Calu3 (cell line): ENCODE results near the gene WASF2. TPM values are rescaled to one million over a fixed set of nuclear protein-coding genes. Genes with fewer than 3 reads are reported as not detected.

Experiments
- BruUV-seq: library from RNA; stranded (reverse); fragments of 400-500 nt; replicated peaks from 2 replicates; lab custom pipeline; 2021; lab: Mats Ljungman, UMichigan
- CTCF ChIA-PET: fragments of 300-600 bp; sonication (Branson Sonifier 250); formaldehyde crosslinking; loops from one replicate; lab custom pipeline; 2022; ENCODE audit warnings: antibody characterized with exemption; lab: Charles Lee
- DNase-seq: peaks from one replicate; pipeline ENCODE4 v3.0.0; 2022
- H3K27ac Mint-ChIP-seq: one replicate; pipeline ENCODE4 v1.8.0; 2022; ENCODE audit warnings: mixed read lengths; ENCODE audit not compliant: unreplicated experiment
- H3K27me3 Mint-ChIP-seq: one replicate; pipeline ENCODE4 v1.8.0; 2022; ENCODE audit warnings: mixed read lengths; ENCODE audit not compliant: unreplicated experiment
- H3K36me3 Mint-ChIP-seq: one replicate; pipeline ENCODE4 v1.8.0; 2022; ENCODE audit warnings: mild to moderate bottlenecking, moderate library complexity, mixed read lengths; ENCODE audit not compliant: insufficient read depth, unreplicated experiment
- H3K4me1 Mint-ChIP-seq: one replicate; pipeline ENCODE4 v1.8.0; 2022; ENCODE audit warnings: mild to moderate bottlenecking, low read depth, mixed read lengths; ENCODE audit not compliant: unreplicated experiment
- H3K4me3 Mint-ChIP-seq: one replicate; pipeline ENCODE4 v1.8.0; 2022; ENCODE audit warnings: mild to moderate bottlenecking, low read depth, moderate library complexity, mixed read lengths; ENCODE audit not compliant: unreplicated experiment
- H3K9me3 Mint-ChIP-seq: one replicate; pipeline ENCODE4 v1.8.0; 2022; ENCODE audit warnings: low read depth, mixed read lengths; ENCODE audit not compliant: unreplicated experiment
- intact Hi-C: fragments of 100-400 bp; cut with micrococcal nuclease; formaldehyde crosslinking; loops from one replicate; pipeline ENCODE4 v1.10.0; 2022; ENCODE audit not compliant: unreplicated experiment
- total RNA-seq: library from RNA; stranded (reverse); gene quantifications from 2 replicates; pipeline ENCODE4 v1.2.3, GENCODE V29; 2022
- TF ChIP-seq, protein P1 (sequence below): fragments of 200-600 bp; IDR thresholded peaks from one replicate; pipeline ENCODE4 v1.8.0; 2022; ENCODE audit warnings: antibody characterized with exemption; ENCODE audit not compliant: unreplicated experiment

The WASF2 gene
- total RNA-seq, 1 experiment from 2014 or later = 79.5 TPM

DNA sequence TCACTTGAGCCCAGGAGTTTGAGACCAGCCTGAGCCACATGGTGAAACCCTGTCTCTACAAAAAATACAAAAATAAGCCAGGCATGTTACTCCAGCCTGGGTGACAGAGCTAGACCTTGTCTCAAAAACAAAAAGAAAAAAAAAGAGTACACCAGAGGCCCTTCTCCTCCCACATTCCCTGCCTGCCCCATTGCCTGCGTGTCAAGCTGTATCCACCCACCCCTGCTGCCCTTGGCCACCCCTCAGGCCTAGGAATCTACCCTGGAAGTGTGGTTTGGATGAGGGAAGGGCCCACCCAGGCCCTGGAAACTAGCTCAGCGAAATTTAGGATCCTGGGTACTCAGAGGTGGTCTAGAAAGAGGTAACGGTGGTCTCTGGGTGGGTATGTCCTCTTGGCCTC, 25.7 kb upstream of the WASF2 start:
- H3K4me1 Mint-ChIP-seq = peaks cover 27% of the 10 kb centered on the region
- H3K4me3 Mint-ChIP-seq = no peak overlapping the region
- no TSS peak for BruUV-seq
- CTCF ChIA-PET = no interaction called here
- H3K36me3 Mint-ChIP-seq = no peaks in the 10 kb centered on the region
- intact Hi-C loops = no loop called here
- no peaks in the 10 kb centered on the region for H3K27me3 Mint-ChIP-seq
- H3K9me3 Mint-ChIP-seq = no peaks in the 10 kb centered on the region
- no peak for DNase-seq
- TF ChIP-seq, protein P1, sequence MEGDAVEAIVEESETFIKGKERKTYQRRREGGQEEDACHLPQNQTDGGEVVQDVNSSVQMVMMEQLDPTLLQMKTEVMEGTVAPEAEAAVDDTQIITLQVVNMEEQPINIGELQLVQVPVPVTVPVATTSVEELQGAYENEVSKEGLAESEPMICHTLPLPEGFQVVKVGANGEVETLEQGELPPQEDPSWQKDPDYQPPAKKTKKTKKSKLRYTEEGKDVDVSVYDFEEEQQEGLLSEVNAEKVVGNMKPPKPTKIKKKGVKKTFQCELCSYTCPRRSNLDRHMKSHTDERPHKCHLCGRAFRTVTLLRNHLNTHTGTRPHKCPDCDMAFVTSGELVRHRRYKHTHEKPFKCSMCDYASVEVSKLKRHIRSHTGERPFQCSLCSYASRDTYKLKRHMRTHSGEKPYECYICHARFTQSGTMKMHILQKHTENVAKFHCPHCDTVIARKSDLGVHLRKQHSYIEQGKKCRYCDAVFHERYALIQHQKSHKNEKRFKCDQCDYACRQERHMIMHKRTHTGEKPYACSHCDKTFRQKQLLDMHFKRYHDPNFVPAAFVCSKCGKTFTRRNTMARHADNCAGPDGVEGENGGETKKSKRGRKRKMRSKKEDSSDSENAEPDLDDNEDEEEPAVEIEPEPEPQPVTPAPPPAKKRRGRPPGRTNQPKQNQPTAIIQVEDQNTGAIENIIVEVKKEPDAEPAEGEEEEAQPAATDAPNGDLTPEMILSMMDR = no peak
- no peak overlapping the region for H3K27ac Mint-ChIP-seq

DNA sequence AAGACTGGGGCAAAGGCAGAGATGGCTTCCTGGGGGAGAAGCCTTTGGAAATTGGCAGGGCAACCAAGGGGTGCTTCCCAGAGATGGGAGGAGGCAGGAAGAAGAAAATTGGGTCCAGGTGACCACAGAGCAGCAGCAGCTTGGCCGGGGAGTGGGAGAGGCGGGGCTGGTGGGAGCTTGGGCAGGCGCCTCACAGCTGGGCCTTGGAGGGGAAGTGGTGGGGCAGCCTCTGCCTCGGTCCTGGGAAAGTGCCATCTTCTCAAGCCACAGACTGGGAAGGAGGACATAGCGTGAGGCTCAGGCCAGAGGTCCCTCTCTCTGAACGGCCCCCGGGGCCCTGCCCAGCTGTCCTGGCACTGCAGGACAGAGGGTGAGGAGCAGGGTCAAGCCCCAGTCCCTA, 24.0 kb upstream of the WASF2 start:
- Mint-ChIP-seq H3K9me3 (no peaks in the 10 kb centered on the region), H3K36me3 (no peaks in the 10 kb centered on the region), H3K27me3 (no peaks in the 10 kb centered on the region), H3K4me3 (no peak overlapping the region), H3K27ac (no peak overlapping the region), H3K4me1 (peaks cover 20% of the 10 kb centered on the region)
- no peak for DNase-seq
- BruUV-seq = no TSS peak
- CTCF ChIA-PET = no interaction called here
- TF ChIP-seq, protein P1 = no peak
- intact Hi-C loops = no loop called here

DNA sequence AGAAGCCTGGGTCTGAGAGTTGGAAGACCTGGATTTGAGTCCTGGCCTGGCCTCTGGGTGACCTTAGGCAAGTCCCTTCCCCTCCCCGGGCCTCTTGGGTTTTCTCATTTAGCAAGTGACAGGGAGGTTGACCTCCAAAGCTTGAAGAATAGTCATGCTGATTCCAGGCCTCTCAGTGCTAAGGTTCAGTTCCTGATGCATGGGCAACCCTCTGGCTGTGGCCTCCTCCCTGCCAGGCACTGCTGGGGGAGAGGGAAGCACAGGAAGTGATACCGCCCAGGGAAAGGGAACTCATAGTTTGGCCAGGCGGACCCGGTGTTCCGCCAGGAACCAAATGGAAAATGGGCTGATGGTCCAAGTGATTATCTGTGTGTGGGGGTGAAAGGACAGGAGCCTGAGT, 23.6 kb upstream of the WASF2 start:
- Mint-ChIP-seq H3K27me3 (no peaks in the 10 kb centered on the region), H3K4me3 (no peak overlapping the region), H3K9me3 (no peaks in the 10 kb centered on the region), H3K4me1 (peaks cover 17% of the 10 kb centered on the region), H3K36me3 (no peaks in the 10 kb centered on the region), H3K27ac (no peak overlapping the region)
- TF ChIP-seq, protein P1 = no peak
- CTCF ChIA-PET = no interaction called here
- no peak for DNase-seq
- no TSS peak for BruUV-seq
- intact Hi-C loops = no loop called here

DNA sequence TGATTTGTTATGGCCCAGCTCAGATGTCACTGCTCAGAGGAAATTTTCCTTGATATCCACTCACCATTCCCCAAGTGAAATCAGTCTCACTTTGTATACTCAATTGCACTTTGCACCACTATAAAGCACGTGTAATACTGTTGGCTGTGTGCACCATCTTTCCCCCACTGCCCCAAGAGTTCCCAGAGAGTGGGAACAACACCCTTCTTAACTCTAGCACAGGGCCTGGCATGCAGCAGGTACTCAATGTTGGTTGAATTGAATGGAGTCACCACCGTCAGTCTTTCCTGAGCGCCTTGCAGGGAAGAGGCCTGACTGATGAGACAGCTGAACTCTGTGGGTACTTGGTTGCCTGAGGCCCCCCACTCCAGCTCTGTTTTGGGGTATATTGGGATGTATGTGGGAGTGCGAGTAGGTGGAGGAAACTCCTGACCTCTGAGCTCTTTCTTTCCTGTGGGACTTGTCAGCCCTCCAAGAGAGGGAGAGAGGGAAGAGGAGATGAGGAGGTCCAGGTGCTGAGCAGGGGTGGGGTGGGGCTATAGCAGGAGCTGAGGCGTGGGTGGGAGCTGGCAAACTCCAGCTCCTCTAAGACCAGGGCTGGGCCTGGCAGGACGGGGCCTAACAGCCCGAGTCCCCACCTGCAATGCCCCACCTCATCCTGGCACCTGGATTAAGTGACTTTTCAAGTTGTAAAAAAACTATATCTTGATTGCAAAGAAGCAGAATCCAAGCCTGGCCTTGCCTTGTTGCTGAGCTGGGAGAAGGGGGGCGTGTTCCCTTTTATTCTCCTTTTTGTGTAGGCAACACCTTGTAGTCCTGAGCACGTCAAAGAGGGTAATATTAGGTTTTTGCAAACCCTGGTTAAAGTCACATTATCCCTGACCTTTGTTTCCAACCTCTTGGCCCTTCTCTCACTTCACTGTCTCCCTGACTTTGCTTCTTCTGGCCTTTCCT, 19.4 kb upstream of the WASF2 start:
- no peak for DNase-seq
- H3K4me3 Mint-ChIP-seq = no peak overlapping the region
- H3K9me3 Mint-ChIP-seq = no peaks in the 10 kb centered on the region
- H3K4me1 Mint-ChIP-seq = no peaks in the 10 kb centered on the region
- CTCF ChIA-PET = no interaction called here
- TF ChIP-seq, protein P1 = no peak
- BruUV-seq = no TSS peak
- H3K27ac Mint-ChIP-seq = peak overlapping the region; percentile 47
- H3K27me3 Mint-ChIP-seq = no peaks in the 10 kb centered on the region
- H3K36me3 Mint-ChIP-seq = no peaks in the 10 kb centered on the region
- intact Hi-C loops = no loop called here
